Cardiac muscle cell (in vitro differentiated cells and primary cell): ENCODE measurements around the gene RNF169. TPM values are rescaled to one million over a fixed set of nuclear protein-coding genes. Genes with fewer than 3 reads are reported as not detected.
A peak's percentile ranks its signal among the peaks of the same experiment; 100 is the strongest.

ENCODE experiments used
- DNase-seq, 2 donors: peaks; one replicate each; pipeline versions ENCODE4 v3.0.0 to v3.0.0-alpha.2; 2010 to 2017; ENCODE audit warnings: low read depth in 1 of 2, low spot score in 1 of 2
- H3K27ac ChIP-seq: fragments of 200-600 bp; sonication (generic); 2 replicates; pipeline ENCODE4 v1.5.1; 2016
- H3K27me3 ChIP-seq: fragments of 200-600 bp; sonication (generic); 2 replicates; pipeline ENCODE4 v1.6.0; 2016; ENCODE audit warnings: control low read depth
- H3K36me3 ChIP-seq: fragments of 200-600 bp; sonication (generic); 2 replicates; pipeline ENCODE4 v1.5.1; 2016; ENCODE audit warnings: control low read depth
- H3K4me1 ChIP-seq: fragments of 200-600 bp; sonication (generic); 2 replicates; pipeline ENCODE4 v1.8.1; 2017; ENCODE audit warnings: low read depth, mild to moderate bottlenecking, mixed run types
- H3K4me3 ChIP-seq: fragments of 200-600 bp; sonication (generic); 2 replicates; pipeline ENCODE4 v1.5.1; 2016; ENCODE audit warnings: mild to moderate bottlenecking
- H3K9me3 ChIP-seq: fragments of 200-600 bp; sonication (generic); 2 replicates; pipeline ENCODE4 v1.5.1; 2017; ENCODE audit warnings: low read depth, mild to moderate bottlenecking, control low read depth
- polyA plus RNA-seq: library from polyadenylated mRNA; unstranded; fragments of >200 nt; fragmentation: Nextera tagmentation; extraction: Ambion mirVana; gene quantifications from 2 replicates; pipeline ENCODE4 v1.2.1, GENCODE V29; 2016
- total RNA-seq: library from RNA; depleted of rRNA; stranded (reverse); fragments of >200 nt; gene quantifications from 2 replicates; pipeline ENCODE4 v1.2.3, GENCODE V29; 2016
- TF ChIP-seq, protein P1 (sequence below): IDR thresholded peaks from 2 replicates; pipeline ENCODE4 v1.5.1; 2012; ENCODE audit warnings: low read depth, mild to moderate bottlenecking, low read length

RNF169 gene
- total and polyA plus RNA-seq, 2 experiments from 2014 or later: 3.3 to 15.3 TPM

DNA sequence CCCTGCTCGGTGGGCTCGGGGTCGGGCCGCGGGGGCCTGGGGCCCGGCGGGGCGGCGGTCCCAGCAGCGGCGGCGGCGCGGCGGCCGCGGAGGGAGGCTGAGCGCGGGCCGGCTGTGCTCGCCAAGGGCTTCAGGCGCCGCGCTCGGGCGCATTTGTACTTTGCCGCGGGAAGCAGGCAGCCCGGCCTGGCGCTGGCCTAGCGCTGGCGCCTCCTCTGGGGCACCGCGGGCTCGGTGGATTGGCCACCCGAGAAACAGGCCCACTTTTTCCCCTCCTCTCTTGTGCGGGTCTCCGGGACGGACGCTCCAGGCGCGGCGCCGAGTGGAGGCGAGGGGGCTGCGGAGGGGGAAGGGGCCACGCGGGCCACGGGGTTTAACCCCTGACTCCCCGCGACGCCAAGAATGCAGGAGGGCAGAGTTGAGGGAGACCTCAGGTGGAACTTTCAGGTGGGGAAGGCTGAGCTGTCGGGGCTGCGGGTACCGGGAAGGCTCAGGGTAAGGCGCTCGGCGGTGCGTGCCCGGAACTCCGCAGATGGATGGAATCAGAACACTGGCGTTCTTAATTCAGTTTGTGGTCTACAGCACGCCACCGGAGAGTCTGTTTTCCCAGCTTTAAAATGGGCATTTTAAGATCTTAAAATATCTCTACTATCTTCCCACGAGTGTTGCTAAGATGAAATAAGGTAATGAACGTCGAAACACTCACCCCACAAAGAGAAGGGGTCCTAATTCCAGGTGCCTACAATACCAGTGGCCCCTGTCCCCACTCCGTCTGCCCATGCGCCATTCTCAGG, 17.2 kb upstream of the RNF169 start, which contains the start of gene CHRDL2:
Gene CHRDL2, minus strand, starts transcription at position 126 of the 794 bp plus-strand sequence. CDS start 538 bp downstream, outside the sequence.
- Histone ChIP-seq H3K27ac (no peak within 1 kb of the TSS), H3K36me3 (no peaks in the 10 kb centered on the region), H3K9me3 (no peaks in the 10 kb centered on the region), H3K27me3 (peaks cover 83% of the 10 kb centered on the region), H3K4me3 (peak within 1 kb of the TSS; percentile 29), H3K4me1 (no peaks in the 10 kb centered on the region)
- DNase-seq: peak; percentile 60 to 62
- TF ChIP-seq, protein P1, sequence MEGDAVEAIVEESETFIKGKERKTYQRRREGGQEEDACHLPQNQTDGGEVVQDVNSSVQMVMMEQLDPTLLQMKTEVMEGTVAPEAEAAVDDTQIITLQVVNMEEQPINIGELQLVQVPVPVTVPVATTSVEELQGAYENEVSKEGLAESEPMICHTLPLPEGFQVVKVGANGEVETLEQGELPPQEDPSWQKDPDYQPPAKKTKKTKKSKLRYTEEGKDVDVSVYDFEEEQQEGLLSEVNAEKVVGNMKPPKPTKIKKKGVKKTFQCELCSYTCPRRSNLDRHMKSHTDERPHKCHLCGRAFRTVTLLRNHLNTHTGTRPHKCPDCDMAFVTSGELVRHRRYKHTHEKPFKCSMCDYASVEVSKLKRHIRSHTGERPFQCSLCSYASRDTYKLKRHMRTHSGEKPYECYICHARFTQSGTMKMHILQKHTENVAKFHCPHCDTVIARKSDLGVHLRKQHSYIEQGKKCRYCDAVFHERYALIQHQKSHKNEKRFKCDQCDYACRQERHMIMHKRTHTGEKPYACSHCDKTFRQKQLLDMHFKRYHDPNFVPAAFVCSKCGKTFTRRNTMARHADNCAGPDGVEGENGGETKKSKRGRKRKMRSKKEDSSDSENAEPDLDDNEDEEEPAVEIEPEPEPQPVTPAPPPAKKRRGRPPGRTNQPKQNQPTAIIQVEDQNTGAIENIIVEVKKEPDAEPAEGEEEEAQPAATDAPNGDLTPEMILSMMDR: no peak

DNA sequence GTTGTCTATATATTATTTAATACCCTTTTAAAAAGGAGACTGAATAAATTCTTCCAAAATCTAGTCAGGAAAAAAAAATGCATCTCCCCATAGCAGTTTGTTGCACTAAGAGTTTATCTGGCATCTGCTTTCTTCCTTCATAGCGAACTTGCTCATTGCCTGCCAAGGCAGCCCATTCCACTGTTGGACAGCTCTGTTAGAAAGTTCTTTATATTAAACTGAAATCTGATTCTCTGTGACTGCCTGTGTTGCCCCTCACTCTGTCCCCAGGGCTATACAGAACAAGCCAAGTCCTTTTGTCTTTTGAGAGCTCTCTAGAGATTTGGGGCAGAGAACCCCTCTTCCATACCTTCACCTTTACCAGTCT, 14.1 kb upstream of the RNF169 start:
- no peak for DNase-seq
- TF ChIP-seq, protein P1: no peak
- peaks cover 59% of the 10 kb centered on the region for H3K27me3 ChIP-seq

DNA sequence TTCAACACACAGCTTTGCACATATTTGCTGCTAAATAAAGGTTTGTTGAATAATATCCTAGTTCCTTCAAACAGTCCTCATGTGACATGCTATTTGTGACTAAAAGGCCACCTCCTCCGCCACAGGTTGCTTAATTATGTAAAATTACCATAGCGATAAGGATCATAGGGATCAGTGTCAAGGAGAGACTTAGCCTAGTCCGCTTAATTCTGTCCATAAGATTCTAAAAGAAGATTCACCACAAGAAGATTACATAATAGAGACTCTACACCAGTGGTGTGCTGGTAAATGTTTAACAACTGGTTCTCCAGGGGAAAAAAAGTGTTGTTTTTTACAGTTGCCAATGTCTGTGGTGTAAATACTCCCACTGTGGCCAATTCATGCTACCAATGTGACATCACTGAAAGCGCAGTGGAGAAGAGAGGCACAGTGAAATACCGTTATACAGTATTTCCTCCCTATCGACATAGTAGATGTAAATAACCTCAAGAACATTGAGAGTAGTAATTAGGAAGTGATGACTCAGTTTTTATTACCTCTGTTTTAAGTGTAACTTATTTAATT, 13.2 kb upstream of the RNF169 start:
- peaks cover 50% of the 10 kb centered on the region for H3K27me3 ChIP-seq
- H3K4me1 ChIP-seq: no peaks in the 10 kb centered on the region
- DNase-seq: no peak
- no peaks in the 10 kb centered on the region for H3K9me3 ChIP-seq
- TF ChIP-seq, protein P1: no peak
- H3K36me3 ChIP-seq: no peaks in the 10 kb centered on the region
- no peak overlapping the region for H3K27ac ChIP-seq
- H3K4me3 ChIP-seq: no peak overlapping the region

More for the DNA sequence above, 14.1 kb upstream of the RNF169 start:
- H3K27ac ChIP-seq: no peak overlapping the region
- no peaks in the 10 kb centered on the region for H3K9me3 ChIP-seq
- H3K36me3 ChIP-seq: no peaks in the 10 kb centered on the region
- H3K4me1 ChIP-seq: no peaks in the 10 kb centered on the region
- H3K4me3 ChIP-seq: no peak overlapping the region

DNA sequence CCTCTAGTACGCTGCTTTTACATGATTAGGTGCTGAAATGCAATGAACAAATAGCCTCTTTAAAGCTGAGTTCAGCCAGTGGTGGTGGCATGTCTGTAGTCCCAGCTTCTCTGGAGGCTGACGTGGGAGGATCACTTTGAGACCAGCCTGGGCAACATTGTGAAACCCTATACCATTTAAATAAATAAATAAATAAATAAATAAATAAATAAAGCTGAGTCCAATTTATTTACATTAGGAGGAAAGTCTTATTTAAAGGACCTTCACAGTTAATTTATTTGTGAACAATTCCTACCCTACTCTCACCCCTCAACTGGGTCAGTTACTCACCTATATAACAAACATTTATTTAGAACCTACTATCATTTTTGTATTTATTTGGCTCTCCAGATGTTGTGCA, 12.6 kb upstream of the RNF169 start:
- Histone ChIP-seq H3K4me3 (no peak overlapping the region), H3K4me1 (no peaks in the 10 kb centered on the region), H3K9me3 (no peaks in the 10 kb centered on the region), H3K27me3 (peaks cover 44% of the 10 kb centered on the region), H3K36me3 (no peaks in the 10 kb centered on the region), H3K27ac (no peak overlapping the region)
- no peak for DNase-seq
- TF ChIP-seq, protein P1: no peak

DNA sequence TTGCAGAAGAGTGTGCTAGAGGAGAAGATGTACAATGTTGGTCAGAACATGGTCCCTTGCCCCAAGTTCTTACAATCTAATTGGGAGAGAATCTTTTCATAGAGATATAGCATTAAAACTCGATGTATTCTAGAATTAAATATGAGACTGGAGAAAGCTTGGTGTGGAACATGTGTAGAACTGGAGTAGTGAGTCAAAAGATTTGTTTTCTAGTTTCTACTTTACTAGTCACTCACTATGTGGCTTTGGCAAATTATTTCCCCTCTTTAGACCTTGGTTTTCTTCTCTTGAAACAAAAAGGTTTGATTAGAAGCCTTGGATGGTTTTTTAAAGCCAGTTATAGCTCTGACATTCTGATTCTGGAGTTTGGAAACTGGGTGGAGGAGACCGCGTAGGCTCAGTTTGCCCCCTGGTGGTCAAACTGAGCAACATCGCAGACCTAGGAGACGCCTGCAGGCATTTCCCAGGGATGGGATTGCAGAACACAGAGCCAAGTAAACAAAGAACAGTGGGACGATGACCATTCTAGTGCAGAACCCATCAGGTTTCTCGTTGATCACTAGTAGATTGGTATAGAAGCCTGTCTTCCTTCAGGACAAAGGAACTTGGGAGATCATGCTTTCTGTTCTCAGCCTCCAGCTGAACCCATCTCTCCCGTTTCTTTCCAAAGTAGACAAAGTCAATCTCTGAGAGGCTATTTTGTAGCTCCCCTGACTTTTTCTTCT, 8.9 kb upstream of the RNF169 start:
- DNase-seq: peak; percentile 68 to 79
- Histone ChIP-seq H3K27me3 (peaks cover 13% of the 10 kb centered on the region), H3K4me3 (no peak overlapping the region), H3K27ac (no peak overlapping the region), H3K4me1 (no peaks in the 10 kb centered on the region), H3K36me3 (no peaks in the 10 kb centered on the region), H3K9me3 (no peaks in the 10 kb centered on the region)
- TF ChIP-seq, protein P1: peak; percentile 94
